GM18499 (cell line): ENCODE results near the gene HSD17B2.

Experiments
- ATAC-seq: cut with Tn5 transposase; IDR thresholded peaks from one replicate; pipeline ENCODE4 v1.9.1; 2021; ENCODE audit warnings: moderate number of reproducible peaks; ENCODE audit not compliant: insufficient read depth, unreplicated experiment

HSD17B2 gene

GRCh38 chr16:82017911-82018568 is 17.0 kb upstream of the HSD17B2 start:
- ATAC-seq: no peak

DNA sequence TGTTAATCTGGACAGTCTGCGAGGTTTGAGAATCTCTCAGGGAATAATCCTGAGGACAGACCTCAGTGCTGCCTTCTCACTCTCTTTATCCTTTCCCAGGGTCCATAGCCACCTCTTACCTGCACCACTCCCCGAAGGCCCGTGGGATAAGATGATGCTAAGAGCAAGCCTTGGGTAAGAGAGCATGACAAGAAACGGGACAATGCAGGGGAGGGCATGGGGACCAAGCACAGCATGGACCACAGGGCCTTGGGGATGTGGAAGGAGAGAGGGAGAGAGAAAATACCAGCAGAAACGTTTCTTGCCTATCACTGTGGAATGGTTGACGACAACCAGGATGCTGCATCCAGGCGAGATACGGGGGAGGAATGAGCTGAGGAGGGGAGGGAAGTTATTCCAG is 15.5 kb upstream of the HSD17B2 start:
- no peak for ATAC-seq

DNA sequence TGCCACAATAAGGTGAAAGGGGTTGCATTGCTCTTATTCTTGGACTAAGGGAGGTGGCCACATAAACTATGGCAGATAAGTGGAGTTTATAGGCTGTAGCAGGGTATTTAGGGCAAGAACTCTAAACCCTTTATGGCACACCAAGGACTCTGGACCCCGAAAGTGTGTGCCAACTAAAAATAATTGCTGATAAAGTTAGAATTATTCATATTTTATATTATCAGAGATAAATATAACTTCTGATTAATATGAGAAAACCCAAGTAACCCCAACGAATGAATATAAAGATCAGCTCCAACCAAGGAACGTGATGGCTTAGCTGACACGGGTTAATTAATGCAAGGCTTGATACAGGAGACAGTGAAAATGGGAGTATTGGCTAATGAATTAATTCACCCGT is 15.0 kb upstream of the HSD17B2 start:
- ATAC-seq: no peak

DNA sequence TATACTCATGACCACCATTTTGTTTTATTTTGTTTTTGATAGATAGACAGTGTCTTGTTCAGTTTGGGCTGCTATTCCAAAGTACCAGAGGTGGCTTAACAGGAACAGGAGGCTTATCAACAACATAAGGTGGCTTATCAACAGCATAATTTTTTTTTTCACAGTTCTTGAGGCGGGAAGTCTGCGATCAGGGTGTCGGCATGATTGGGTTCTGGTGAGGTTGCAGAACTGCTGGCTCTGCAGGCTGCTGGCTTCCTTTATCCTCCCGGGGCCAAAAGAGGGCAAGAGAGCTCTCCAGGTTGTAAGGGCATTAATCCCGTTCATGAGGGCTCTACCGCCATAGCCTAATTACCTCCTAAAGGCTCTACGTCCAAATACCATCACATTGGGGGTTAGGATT is 11.8 kb upstream of the HSD17B2 start:
- no peak for ATAC-seq

DNA sequence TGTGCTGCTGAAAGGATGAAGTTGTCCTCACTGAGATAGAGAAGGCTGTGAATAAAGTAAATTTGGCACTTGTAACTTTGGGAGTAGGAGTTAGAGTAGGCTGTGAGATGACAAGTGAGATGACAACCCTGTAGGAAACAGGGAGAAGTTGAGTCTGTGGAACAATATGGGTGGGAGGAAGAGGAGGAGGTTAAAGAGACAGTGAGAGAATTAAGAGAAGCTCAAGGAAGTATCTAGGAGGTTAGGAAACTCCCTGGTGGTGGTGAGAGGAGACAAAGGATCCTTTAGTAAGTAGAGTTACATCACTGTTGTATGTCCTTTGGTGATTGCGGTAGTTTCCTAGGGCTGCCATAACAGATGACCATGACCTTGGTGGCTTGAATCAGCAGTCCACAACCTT is 10.7 kb upstream of the HSD17B2 start:
- ATAC-seq: no peak

DNA sequence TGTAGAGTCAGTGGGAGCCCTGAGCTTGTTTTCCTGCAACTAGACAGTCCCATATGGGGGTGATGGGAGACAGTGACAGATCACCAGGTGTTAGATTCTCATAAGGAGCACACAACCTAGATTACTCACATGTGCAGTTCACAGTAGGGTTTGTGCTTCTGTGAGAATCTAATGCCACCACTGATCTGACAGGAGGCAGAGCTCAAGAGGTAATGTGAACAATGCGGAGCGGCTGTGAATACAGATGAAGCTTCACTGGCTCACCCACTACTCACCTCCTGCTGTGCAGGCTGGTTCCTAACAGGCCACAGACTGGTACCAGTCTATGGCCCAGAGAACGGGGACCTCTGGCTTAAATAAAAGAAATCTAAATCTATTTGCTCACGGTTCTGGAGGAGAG is 10.2 kb upstream of the HSD17B2 start:
- ATAC-seq: no peak

DNA sequence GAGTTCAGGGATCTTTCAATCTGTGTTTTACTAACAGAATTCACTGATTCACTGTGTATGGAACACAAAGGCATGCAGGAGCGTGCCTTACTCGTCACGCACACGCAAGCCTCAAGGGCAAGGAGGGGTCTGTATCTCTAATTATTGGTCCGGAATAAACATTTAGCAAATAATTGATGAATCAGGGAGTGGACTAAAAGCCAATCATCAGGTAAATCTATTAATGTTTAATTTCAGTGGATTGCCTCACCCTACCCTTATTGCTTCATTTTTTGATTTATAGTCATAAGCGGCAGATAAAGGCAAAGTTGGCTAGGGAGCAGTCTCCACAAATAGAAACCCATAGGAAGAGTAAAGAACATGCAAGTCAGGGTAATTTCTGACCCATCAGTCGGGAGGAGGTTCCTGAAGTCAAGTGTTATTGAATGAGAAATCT is 7.4 kb upstream of the HSD17B2 start:
- ATAC-seq: no peak

GRCh38 chr16:82031116-82032084 is 3.7 kb upstream of the HSD17B2 start:
- no peak for ATAC-seq

- ATAC-seq: no peak
Measured at GRCh38 chr16:82033006-82033405, 2.0 kb upstream of the HSD17B2 start.

GRCh38 chr16:82033683-82034300 is 1.3 kb upstream of the HSD17B2 start:
- ATAC-seq: no peak

DNA sequence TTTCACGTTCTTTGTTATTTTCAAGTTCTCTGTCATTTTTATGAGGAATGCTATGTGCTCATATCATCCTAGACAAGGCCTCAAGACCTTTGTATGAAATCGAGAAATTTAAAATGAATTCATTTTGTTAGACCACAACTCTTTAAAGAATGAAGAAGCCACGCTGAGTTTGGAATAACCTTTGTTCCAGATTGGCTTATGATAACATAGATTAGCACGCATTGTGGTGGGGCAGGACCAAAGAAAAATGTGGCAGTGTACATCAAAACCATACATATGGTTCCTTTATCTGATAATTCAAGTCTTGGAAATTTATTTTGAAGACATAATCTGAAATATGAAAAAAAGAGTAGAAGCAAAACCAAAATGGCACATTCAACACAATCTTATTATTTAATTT is 2.2 kb downstream of the HSD17B2 start:
- no peak for ATAC-seq

GRCh38 chr16:82037666-82038065 is 2.6 kb downstream of the HSD17B2 start:
- no peak for ATAC-seq

DNA sequence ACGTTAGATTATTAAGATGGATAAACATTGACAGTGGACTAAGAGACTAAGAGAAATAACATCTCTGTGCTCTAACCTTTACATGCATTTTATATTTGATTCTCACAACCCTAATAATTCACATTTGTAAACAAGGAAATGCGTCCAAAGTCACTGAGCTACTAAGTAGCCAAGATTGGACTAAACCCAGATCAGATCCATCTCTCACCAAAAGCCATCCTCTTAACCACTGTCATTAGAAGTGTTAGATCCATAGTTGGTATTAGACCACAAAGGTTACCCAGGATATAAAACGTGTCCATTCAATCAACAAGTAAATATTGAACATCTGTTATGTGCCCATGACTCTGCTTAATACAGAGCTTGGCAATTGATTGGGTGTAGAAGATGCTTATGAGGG is 5.2 kb downstream of the HSD17B2 start:
- no peak for ATAC-seq

- ATAC-seq: no peak
Measured at GRCh38 chr16:82041542-82041941, 6.5 kb downstream of the HSD17B2 start.

GRCh38 chr16:82042144-82042543 is 7.1 kb downstream of the HSD17B2 start:
- no peak for ATAC-seq

DNA sequence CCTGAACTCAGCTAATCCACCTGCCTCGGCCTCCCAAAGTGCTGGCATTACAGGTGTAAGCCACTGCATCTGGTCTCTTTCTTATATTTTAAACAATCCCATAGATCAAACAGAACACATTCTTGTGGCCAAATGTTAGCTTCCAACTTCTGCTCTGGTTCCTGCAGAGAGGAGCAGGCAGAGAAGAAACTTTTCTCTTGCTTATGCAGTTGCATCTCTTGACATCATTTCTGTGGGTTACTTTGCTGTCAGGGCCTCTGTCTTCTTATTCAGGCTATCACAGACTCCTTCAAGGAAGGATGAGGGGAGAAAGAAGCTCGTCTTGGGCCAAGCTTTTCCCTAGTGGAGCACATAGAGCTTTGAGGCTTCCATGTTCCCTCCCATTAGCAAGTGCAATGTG is 7.8 kb downstream of the HSD17B2 start:
- no peak for ATAC-seq

GRCh38 chr16:82043680-82044584 is 8.9 kb downstream of the HSD17B2 start:
- no peak for ATAC-seq

DNA sequence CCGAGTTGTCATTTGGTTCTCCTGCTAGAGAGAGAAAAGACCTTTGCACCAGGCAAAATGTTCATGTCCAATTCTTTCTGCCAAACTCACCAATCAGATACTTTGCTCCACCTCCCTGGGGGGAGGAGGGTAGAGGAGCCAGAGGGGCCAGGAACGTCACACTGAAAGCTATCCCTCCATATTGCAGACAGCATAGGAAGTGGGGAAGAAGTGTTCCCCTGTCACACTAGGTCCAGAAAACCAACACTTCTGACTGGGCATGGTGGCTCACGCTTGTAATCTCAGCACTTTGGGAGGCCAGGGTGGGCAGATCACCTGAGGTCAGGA is 9.5 kb downstream of the HSD17B2 start:
- no peak for ATAC-seq

- ATAC-seq: no peak
Measured at GRCh38 chr16:82045465-82045864, 10.4 kb downstream of the HSD17B2 start.

- ATAC-seq: no peak
Measured at GRCh38 chr16:82046541-82046940, 11.5 kb downstream of the HSD17B2 start.
